Measurements from ENCODE around the gene DCAF16.
"Not testable (repeated sequence)": the region's sequence is repeated elsewhere in the genome, so short reads cannot be mapped to it uniquely, and the experiment has no call there.

The DCAF16 gene

DNA sequence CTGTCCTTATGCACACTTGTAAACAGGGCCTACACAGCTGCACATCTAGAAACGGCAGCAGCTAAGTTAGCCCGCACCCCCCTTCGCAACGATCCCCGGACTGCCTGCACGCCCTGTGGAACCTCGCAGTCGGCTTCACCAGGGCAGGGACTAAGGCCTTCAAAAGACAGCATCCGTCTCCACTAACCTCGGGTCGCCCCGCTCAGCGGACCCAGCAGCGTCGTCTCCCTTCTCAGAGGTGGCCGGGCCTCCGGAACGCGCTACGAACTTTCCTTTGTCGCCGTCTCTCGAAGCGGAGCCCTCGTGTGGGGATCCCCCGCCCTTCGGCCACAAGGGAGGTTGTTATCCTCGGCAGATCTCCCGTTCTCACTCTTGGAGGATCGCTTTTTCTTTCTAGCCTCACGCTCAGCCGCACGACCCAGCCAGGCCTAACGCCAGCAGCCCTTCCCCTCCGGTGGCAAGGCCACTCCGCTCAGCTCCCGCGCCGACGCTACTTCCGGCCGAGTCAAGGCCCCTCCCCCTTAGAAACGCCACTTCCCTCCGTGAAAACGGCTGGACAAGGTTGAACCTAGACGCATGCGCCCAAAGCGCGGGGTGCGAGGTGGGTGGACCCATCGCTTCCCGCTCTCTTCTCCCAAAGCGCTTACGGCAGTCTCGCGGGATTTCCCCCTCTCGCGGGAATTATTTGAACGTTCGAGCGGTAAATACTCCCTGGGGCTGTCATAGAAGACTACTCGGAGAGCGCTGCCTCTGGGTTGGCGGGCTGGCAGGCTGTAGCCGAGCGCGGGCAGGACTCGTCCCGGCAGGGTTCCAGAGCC, at the start of gene DCAF16, which contains the start of gene NCAPG:
Gene DCAF16, minus strand, starts transcription at position 498 of the 818 bp plus-strand sequence. CDS start 6,616 bp downstream, outside the sequence.
Gene NCAPG, plus strand, starts transcription at position 720 of the 818 bp plus-strand sequence. CDS start 99 bp downstream, outside the sequence.
- peak; percentile 99 to 100 for DNase-seq

DNA sequence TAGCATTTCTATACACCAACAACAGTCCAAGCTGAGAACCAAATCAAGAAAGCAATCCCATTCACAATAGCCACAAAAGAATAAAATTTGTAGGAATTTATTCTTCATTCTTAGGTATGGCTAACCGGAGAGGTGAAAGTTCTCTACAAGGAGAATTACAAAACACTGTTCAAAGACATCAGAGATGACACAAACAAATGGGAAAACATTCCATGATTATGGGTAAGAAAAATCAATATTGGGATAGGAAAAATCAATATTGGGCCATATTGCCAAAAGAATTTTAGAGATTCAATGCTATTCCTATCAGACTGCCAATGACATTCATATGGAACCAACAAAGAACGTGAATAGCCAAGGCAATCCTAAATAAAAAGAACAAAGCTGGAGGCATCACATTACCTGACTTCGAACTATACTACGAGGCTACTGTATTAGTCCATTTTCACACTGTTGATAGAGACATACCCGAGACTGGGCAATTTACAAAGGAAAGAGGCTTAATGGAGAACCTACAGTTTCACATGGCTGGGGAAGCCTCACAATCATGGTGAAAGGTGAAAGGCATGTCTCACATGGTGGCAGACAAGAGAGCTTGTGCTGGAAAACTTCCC, 49.3 kb upstream of the DCAF16 start:
- no peak for DNase-seq

DNA sequence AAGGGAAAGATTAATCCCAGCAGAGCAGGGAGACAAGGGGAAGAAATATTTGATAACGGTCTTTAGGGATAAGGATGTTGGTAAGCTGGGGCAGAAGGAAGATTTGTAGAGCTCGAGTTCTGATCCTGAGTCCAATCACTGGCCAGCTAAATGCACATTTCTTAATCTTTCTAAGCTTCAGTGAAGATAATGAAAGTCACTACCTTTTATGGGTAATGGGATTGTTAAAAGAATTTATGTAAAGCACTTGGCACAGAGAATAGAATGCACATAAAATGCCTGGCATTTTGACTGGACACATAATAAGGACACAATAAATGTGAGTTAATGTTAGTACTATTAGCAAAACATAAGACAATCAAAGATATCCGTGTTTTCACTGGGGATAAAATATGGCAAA, 43.5 kb upstream of the DCAF16 start:
- DNase-seq: no peak

DNA sequence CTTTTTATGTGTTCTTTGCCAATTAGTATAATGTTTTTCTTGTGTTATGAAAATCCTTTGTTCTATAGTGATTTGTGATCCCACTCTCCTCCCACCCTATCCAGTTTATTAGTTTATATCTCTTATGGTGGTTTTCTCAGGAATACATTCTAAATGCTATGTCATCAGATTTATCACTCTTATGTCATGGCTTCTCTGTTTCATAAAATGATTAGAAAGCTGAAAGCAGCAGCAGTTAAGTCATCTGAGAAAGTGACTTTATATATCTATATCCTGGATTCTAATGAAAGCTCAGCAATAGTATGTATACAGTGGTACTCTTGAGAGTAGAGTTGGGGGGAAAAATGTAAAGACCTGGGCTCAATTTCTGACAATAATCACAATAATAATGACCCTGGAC, 41.4 kb upstream of the DCAF16 start:
- DNase-seq: no peak

DNA sequence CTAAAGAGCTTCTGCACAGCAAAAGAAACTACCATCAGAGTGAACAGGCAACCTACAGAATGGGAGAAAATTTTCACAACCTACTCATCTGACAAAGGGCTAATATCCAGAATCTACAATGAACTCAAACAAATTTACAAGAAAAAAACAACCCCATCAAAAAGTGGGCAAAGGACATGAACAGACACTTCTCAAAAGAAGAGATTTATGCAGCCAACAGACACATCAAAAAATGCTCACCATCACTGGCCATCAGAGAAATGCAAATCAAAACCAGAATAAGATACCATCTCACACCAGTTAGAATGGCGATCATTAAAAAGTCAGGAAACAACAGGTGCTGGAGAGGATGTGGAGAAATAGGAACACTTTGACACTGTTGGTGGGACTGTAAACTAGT, 39.7 kb upstream of the DCAF16 start:
- DNase-seq: not testable (repeated sequence)

DNA sequence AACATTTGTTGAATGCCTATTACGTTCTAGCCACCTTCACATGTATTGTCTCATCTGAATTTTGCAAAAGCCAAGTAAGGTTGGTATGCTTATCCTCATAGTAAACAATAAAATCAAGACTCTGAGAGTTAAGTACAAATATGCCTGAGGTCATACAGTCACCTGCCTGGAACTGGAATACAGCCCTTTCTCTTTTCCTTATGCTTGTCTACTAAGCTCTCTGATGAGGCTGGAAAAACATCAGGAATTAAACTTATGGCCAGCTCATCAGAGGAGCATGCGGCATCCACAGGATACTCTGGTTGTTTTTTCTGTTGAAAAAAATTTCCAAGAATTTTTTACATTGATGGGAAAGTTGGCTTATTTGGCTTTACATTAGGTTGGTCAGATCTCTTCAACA, 35.7 kb upstream of the DCAF16 start:
- no peak for DNase-seq

DNA sequence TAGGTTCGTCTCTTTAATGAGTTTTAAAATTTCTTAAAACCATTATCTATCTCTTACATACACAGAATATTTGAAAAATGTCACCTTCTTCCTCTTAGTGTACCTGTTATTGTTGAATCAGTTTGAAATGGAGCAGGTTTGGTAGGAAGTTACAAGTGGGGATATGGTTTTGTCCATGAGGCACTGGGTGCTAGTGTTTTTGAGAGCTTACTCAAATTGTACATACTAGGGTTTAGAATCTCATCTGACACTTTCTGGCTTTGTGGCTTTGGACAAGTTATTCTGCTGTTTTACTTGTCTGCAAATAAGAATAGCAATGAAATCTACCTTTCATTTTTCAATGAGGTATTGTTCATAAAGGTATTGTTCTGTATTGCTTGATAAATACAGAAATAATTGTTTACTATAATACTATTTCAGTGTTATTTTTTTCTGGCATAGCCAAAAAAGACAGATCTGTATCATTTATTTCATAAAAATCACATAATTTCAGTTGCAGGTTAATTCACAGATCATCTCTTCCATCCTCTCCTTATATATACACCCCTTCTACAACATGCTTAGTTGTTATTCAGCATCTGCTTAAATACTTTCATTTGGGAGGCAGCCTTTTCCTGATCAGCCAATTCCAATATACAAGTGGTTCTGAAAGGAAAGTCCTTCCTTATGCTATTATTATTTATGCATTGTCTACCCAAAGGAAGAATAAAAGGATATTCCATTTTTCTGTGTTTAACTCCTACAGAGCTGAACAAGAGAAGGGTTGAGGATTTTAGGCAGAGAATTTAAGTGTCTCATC, 13.5 kb upstream of the DCAF16 start:
- no peak for DNase-seq

DNA sequence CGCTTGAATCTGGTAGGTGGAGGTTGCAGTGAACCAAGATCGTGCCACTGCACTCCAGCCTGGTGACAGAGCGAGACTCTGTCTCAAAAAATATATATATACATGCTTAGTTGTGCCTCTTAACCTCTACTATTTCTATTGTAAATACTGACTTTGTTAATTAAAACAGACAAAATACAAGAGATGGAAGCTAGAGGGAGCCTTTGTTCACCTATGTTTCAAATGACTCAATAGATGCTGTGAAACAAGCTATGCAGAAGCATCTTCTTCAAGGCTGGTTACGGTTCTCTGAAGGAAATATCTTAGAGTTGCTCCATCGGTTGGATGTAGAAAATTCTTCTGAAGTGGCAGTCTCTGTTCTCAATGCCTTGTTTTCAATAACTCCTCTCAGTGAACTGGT, 6.5 kb upstream of the DCAF16 start:
- peak; percentile 47 to 62 for DNase-seq

DNA sequence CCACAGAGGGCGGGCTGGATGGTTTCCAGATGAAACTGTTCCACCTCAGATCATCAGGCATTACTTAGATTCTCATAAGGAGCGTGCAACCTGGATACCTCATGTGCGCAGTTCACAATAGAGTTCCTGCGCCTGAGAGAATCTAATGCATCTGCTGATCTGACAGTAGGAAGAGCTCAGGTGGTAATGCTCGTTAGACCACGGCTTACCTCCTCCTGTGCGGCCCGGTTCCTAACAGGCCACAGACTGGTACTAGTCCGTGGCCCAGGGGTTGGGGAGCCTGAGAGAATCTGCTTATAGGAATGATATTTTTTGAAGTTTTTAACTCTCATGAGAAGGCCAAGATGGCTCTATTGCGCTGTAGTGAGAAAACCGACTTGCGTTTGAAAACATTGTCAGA, 5.6 kb upstream of the DCAF16 start:
- DNase-seq: no peak

DNA sequence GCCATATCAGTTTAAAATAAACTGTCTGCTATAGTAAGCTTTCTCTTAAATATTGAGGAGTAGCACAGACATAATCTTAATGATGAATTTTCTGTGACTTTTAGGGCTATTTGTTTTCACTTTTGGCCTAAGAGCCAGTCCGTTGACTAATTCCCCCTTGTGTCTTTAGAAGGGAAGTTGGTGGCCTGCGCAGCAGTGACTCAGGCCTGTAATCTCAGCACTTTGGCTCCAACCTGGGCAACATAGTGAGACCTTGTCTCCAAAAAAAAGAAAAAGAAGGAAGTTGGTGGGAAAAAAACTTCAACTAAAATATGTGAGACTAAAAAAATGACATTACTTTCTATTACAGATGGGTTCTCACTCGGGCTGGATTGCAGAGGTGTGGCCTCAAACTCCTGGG, 3.6 kb upstream of the DCAF16 start:
- DNase-seq: peak; percentile 58 to 62

DNA sequence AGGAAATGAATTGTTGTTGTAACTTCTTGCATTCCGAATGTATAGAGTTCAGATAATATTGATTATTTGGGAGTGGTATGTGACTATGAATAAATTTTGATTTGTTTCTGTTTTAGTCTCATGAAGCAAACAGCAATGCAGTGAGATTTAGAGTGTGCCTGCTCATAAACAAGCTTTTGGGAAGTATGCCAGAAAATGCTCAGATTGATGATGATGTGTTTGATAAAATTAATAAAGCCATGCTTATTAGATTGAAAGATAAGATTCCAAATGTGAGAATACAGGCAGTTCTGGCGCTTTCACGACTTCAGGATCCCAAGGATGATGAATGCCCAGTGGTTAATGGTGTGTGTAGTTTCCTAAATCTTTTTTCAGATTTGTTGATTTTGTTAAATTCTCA, 2.2 kb upstream of the DCAF16 start:
- DNase-seq: no peak

DNA sequence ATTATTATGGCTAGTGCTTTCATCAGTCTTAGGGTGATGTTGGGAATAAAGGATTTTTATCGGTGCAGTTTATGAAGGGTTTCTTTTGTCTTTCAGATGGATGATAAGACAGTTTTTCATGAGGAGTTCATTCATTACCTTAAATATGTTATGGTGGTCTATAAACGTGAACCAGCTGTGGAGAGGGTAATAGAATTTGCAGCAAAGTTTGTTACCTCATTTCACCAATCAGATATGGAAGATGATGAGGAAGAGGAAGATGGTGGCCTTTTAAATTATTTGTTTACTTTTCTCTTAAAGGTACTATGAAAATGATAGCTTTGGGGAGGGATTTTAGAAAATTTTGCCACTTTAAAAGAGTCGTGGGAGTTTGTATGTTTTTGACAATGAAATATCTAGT, 1.6 kb upstream of the DCAF16 start:
- DNase-seq: no peak

DNA sequence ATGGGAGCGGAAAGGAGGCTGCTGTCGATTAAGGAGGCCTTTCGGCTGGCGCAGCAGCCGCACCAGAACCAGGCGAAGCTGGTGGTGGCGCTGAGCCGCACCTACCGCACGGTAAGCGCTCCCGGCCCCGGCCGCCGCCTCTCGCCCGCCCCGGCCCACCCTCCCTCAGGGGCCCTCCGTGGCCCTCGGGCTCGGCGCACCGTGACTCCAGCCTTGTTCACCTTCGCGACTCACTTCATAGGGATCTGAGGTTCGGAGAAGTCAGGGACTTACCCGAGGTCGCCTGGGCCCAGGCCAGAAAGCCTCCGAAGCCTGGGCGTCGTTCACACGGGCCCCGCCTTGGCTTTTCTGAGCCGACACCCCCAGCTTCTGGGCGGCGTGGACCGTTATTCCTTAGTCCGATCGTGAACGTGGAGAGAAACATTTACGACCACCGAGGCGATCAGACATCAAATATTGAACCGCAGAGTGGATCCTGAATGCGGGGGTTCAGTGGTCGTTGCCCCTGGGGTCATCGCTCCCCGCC, 584 bp upstream of the DCAF16 start:
- DNase-seq: peak in 1 of 2 donors; percentile 13

DNA sequence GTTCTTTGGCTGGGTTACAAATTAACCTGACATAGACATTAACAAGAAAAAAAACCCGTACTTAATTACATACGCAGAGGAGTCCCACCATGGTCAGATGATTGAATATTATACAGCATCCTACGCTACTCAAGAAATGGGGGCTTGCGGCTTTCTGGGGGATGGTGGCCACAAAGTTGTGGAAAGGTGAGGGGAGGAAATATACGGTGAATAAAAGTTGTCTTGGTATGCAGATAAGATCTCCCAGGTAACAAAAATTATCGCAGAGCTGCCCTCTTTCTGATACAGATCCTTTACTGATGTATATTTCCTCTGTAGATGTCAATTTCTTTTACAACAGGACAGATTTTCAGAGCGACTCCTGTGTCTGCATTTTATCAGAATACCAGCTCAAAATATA, 890 bp downstream of the DCAF16 start:
- no peak for DNase-seq

DNA sequence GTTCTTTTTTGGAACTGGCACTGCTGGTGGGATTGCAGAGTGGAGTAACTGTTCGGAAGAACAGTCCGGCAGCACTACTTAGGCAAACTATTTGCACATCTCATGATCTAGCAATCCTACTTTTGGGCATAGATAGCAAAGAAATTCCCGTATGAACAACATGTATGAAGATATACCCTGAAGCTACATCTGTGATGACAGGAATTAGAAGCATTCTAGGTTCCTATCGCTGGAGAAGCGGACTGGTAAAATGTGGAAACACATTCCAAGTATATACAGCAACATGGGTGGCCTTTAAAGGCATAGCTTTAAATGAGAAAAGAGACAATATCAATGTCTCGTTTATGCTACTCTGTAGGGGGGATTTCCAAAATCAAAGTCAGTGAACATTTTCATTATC, 3.1 kb downstream of the DCAF16 start:
- DNase-seq: no peak

DNA sequence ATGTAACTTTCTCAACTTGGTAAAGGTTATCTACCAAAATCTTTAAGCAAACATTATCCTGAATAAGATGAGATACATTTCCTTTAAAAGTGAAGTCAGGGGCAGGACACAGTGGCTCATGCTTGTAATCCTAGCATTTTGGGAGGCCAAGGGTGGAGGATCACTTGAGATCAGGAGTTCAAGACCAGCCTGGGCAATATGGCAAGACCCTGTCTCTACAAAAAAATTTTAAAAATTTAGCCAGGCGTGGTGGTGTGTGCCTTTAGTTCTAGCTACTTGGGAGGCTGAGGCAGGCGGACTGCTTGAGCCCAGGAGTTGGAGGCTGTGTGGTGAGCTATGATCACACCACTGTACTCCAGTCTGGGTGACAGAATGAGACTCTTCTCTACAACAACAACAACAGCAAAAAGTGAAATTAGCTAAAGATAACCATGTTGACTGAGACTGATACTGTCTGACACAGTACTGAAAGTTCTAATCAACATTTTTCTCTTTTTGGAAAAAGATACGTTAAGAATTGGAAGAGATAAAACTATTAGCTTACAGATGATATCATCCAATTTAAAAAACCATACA, 4.9 kb downstream of the DCAF16 start:
- no peak for DNase-seq

DNA sequence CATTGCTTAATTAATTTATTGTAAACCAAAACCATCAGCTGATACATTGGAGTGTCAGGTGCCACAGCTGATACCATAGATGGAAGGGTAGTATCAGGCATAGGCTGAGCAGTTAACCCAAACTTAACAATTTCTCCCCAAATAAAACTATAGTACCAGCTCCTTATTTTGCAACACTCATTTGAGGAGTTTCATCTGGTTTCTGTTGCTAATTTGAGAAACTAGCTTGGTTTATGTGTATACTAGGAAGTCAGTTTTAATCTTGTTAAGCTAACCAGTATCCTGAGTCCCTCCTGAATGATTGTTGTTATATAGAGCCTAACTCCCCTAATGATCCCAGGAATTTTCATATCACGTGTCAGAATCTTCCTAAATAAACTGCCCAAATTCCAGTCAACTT, 12.7 kb downstream of the DCAF16 start:
- no peak for DNase-seq

DNA sequence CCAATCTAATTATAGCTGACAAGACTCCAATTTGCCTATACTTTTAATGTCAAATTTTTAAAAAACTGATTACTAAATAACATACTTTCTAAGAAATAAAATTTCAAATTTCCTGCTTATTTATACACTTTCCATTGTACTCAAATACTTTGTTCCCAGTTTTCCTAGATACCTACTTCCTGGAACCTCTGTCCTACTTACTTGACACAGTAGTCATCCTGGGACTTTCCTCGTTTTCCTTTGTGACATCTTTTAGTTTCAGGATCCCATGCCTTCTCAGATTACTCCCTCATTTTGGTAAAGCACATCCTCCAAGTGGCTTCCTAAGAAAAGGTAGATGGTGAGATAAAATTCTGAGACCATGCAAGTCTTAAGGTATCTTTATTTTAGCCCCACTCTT, 15.8 kb downstream of the DCAF16 start:
- DNase-seq: no peak

DNA sequence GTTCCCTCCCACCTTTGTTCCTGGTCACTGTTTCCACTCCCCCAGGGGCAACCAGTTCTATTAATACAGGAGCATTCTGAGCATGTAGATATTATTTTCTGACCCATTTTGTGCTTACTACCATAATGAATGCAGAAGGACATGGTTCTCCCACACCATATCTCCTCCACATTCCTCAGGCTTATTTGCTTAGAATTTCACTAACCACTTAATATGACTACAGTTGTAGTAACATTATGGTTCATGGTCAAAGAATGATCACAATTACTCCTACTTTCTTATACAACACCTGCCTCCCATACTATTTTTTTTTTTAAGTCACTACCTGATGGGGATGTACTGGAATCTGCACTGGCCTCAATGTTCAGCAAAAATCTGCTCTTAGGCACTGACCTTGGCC, 21.6 kb downstream of the DCAF16 start:
- DNase-seq: no peak

DNA sequence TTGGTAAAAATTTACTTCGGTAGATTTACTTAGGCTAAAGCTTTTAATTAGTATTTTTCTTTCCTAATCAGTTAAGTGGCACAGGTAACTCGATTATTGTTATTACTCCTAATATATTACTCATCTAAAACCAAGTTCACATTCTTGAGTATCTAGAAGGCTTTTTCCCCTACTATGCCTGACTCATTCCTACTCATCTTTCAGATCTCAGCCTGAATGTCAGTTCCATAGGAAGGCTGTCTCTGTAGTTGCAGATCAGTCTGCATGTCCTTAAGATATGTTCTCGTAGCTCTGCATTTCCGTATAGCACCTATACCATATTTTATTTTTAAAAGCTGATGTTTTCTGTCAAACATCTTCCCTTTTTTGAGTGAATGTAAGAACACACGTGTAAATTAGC, 23.2 kb downstream of the DCAF16 start:
- no peak for DNase-seq

DNA sequence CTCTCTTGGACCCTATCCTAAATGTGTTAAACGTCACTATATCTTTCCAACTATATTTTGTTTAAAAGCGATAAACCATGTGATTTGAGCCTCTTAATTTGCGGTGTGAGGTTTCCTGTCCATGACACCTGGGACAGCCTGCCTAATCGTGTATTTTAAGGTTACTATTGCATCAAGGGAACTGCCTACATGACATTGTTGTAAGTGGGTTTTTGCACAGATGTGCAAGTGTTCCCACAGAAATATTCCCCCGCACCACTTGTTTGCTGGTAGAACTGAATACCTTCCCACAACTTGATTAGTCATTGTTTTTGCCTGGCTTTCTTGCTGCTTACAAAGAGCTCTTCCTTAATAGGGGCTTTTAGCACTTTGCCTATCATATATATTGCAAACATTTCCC, 24.0 kb downstream of the DCAF16 start:
- DNase-seq: peak in 1 of 2 donors; percentile 10

DNA sequence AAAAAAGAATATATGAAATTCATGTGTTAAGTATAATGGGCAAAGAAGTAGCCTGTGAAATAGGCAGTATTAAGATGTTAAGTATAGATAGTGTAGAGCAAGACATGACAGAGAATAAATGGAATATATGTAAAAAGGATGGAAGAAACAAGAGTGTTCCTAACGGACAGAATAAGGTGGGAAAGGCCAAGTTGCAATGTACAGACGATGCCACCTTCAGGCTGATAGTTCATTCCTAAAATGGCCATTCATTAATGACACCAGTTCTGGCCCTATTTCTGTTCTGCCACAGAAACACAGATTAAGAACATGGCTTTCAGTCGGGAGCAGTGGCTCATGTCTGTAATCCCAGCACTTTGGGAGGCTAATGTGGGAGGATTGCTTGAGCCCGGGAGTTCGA, 24.7 kb downstream of the DCAF16 start:
- no peak for DNase-seq

All from inflammatory macrophage treated with lipopolysaccharide for 1 hour (primary cell).